HCT116 (cell line): Measurements from ENCODE around the gene KAT6B.

Experiments used
- ATF3 ChIP-seq: IDR thresholded peaks from 2 replicates; pipeline ENCODE4 v1.6.1; 2012
- CEBPB ChIP-seq: IDR thresholded peaks from 2 replicates; pipeline ENCODE4 v1.6.1; 2012; ENCODE audit warnings: low read depth
- CTCF ChIP-seq, 3 experiments: fragments of 200-600 bp in 1 of 3; sonication (generic) in 1 of 3; IDR thresholded peaks in 2 of 3; conservative IDR thresholded peaks in 1 of 3; 2 replicates each; pipeline ENCODE4 v1.5.1; 2012 to 2017; ENCODE audit warnings: low read depth in 2 of 3, low read length in 2 of 3, antibody characterized with exemption in 1 of 3, borderline replicate concordance in 1 of 3, control low read depth in 1 of 3, mild to moderate bottlenecking in 1 of 3, mixed read lengths in 1 of 3, mixed run types in 1 of 3, moderate library complexity in 1 of 3; ENCODE audit not compliant: insufficient read depth in 1 of 3
- EGR1 ChIP-seq: IDR thresholded peaks from 2 replicates; pipeline ENCODE4 v1.6.1; 2012; ENCODE audit warnings: low read depth
- EZH2 ChIP-seq: fragments of 200-600 bp; sonication (generic); IDR thresholded peaks from 2 replicates; pipeline ENCODE4 v1.6.1; 2017; ENCODE audit warnings: antibody characterized with exemption, mixed run types
- EZH2phosphoT487 ChIP-seq: fragments of 200-600 bp; IDR thresholded peaks from 2 replicates; pipeline ENCODE4 v1.6.1; 2018; ENCODE audit warnings: antibody characterized with exemption, borderline replicate concordance
- POLR2A ChIP-seq: IDR thresholded peaks from 2 replicates; pipeline ENCODE4 v1.7.0; 2011; ENCODE audit warnings: borderline replicate concordance; ENCODE audit not compliant: insufficient read depth, insufficient read length; ENCODE audit errors: extremely low read depth
- POLR2AphosphoS5 ChIP-seq: IDR thresholded peaks from 2 replicates; pipeline ENCODE4 v1.6.1; 2011; ENCODE audit warnings: mild to moderate bottlenecking, low read depth, low read length, moderate library complexity
- REST ChIP-seq: IDR thresholded peaks from 2 replicates; pipeline ENCODE4 v1.6.1; 2012; ENCODE audit warnings: low read depth
- SIN3A ChIP-seq: IDR thresholded peaks from 2 replicates; pipeline ENCODE4 v1.6.1; 2012; ENCODE audit warnings: low read depth
- TCF7L2 ChIP-seq: IDR thresholded peaks from 2 replicates; pipeline ENCODE4 v1.7.0; 2011; ENCODE audit warnings: borderline replicate concordance, inconsistent platforms; ENCODE audit not compliant: insufficient read depth, insufficient read length; ENCODE audit errors: extremely low read depth
- YY1 ChIP-seq: IDR thresholded peaks from 2 replicates; pipeline ENCODE4 v1.6.1; 2011; ENCODE audit warnings: low read length, low read depth, moderate library complexity, mild to moderate bottlenecking; ENCODE audit not compliant: insufficient replicate concordance; ENCODE audit errors: extremely low read depth
- ZBTB33 ChIP-seq: IDR thresholded peaks from 2 replicates; pipeline ENCODE4 v1.6.1; 2011; ENCODE audit warnings: mild to moderate bottlenecking, low read length, moderate library complexity; ENCODE audit not compliant: insufficient replicate concordance; ENCODE audit errors: extremely low read depth
- ZFX ChIP-seq: fragments of 450-650 bp; IDR thresholded peaks from 2 replicates; pipeline ENCODE4 v1.6.1; 2017

GRCh38 chr10:74901301-74901700 is 74.9 kb downstream of the KAT6B start:
- TF ChIP-seq CTCF (IDR thresholded peaks at IDR 0.05 in 2 of 3, conservative IDR thresholded peaks at IDR 0.05 in 1 of 3; ENCODE audit: borderline replicate concordance in 1 of 3, insufficient read depth in 1 of 3, low read depth in 2 of 3, low read length in 2 of 3) (no peak), POLR2AphosphoS5 (no peak), CEBPB (no peak), EZH2 (no peak), YY1 (no peak), ATF3 (no peak), TCF7L2 (no peak), EZH2phosphoT487 (no peak), POLR2A (no peak), EGR1 (no peak), ZFX (no peak), SIN3A (no peak), REST (no peak), ZBTB33 (no peak)
